GM23338 (cell line): Measurements from ENCODE around the gene GNL2. TPM values are rescaled to one million over a fixed set of nuclear protein-coding genes. Genes with fewer than 3 reads are reported as not detected.
A peak's percentile ranks its signal among the peaks of the same experiment; 100 is the strongest.

Experiments used
- ATAC-seq: fragments of 200-7000 bp; cut with Tn5 transposase; 3 replicates; pipeline ENCODE4 v1.9.1; 2020
- DNase-seq: peaks from one replicate; pipeline ENCODE4 v3.0.0-alpha.2; 2015; ENCODE audit warnings: low spot score
- H2AFZ ChIP-seq: fragments of 200-600 bp; sonication (generic); 2 replicates; pipeline ENCODE4 v1.8.0; 2016; ENCODE audit warnings: antibody characterized with exemption, mild to moderate bottlenecking, moderate library complexity
- H3F3A ChIP-seq: fragments of 200-600 bp; sonication (generic); replicated peaks from 2 replicates; pipeline ENCODE4 v1.8.0; 2017; ENCODE audit warnings: antibody characterized with exemption, mixed run types, low read depth
- H3K27ac ChIP-seq: fragments of 200-600 bp; sonication (generic); 2 replicates; pipeline ENCODE4 v1.6.1; 2016; ENCODE audit warnings: low read depth
- H3K27me3 ChIP-seq: fragments of 200-600 bp; sonication (generic); 2 replicates; pipeline ENCODE4 v1.8.0; 2016; ENCODE audit warnings: mild to moderate bottlenecking, mixed run types, moderate library complexity; ENCODE audit not compliant: insufficient read depth
- H3K36me3 ChIP-seq: fragments of 200-600 bp; sonication (generic); 2 replicates; pipeline ENCODE4 v1.8.0; 2016; ENCODE audit warnings: mild to moderate bottlenecking; ENCODE audit not compliant: insufficient read depth
- H3K4me1 ChIP-seq: fragments of 200-600 bp; sonication (generic); 2 replicates; pipeline ENCODE4 v1.8.0; 2016; ENCODE audit warnings: mild to moderate bottlenecking, moderate library complexity; ENCODE audit not compliant: insufficient read depth
- H3K4me2 ChIP-seq: fragments of 200-600 bp; sonication (generic); 2 replicates; pipeline ENCODE4 v1.7.1; 2017; ENCODE audit warnings: mixed run types
- H3K4me3 ChIP-seq: fragments of 200-600 bp; sonication (generic); 2 replicates; pipeline ENCODE4 v1.6.1; 2016; ENCODE audit warnings: mixed run types
- H3K79me2 ChIP-seq: fragments of 200-600 bp; sonication (generic); replicated peaks from 2 replicates; pipeline ENCODE4 v1.8.0; 2017; ENCODE audit warnings: mild to moderate bottlenecking; ENCODE audit not compliant: insufficient read depth
- H3K9me2 ChIP-seq: fragments of 200-600 bp; sonication (generic); 2 replicates; pipeline ENCODE4 v1.8.0; 2017; ENCODE audit not compliant: insufficient read depth
- H4K20me1 ChIP-seq: fragments of 200-600 bp; sonication (generic); replicated peaks from 2 replicates; pipeline ENCODE4 v1.8.0; 2017; ENCODE audit warnings: mild to moderate bottlenecking; ENCODE audit not compliant: insufficient read depth
- H3K27ac Mint-ChIP-seq: 2 replicates; pipeline ENCODE4 v1.8.0; 2020; ENCODE audit warnings: inconsistent platforms, mild to moderate bottlenecking, moderate library complexity, mixed read lengths
- H3K27me3 Mint-ChIP-seq: 3 replicates; pipeline ENCODE4 v1.8.0; 2022; ENCODE audit warnings: low read depth, mild to moderate bottlenecking, moderate library complexity, mixed read lengths, inconsistent platforms; ENCODE audit not compliant: insufficient read depth, poor library complexity
- H3K36me3 Mint-ChIP-seq: 3 replicates; pipeline ENCODE4 v1.8.0; 2021; ENCODE audit warnings: low read depth, mild to moderate bottlenecking, inconsistent platforms, moderate library complexity, mixed read lengths
- H3K4me1 Mint-ChIP-seq: 3 replicates; pipeline ENCODE4 v1.8.0; 2020; ENCODE audit warnings: mild to moderate bottlenecking, inconsistent platforms, mixed read lengths
- H3K4me3 Mint-ChIP-seq: 3 replicates; pipeline ENCODE4 v1.8.0; 2021; ENCODE audit warnings: moderate library complexity, mild to moderate bottlenecking, inconsistent platforms, mixed read lengths
- H3K9me3 Mint-ChIP-seq: 3 replicates; pipeline ENCODE4 v1.8.0; 2020; ENCODE audit warnings: moderate library complexity, mild to moderate bottlenecking, inconsistent platforms, mixed read lengths
- CTCF ChIP-seq, 2 experiments: fragments of 200-600 bp in 1 of 2; sonication (generic) in 1 of 2; conservative IDR thresholded peaks; 2 replicates each; pipeline versions ENCODE4 v1.5.1 to v1.6.1; 2016 to 2017; ENCODE audit warnings: antibody characterized with exemption in 2 of 2, low read depth in 2 of 2, mild to moderate bottlenecking in 2 of 2, moderate library complexity in 1 of 2
- ETS1 ChIP-seq: IDR thresholded peaks from 2 replicates; pipeline ENCODE4 v1.6.1; 2016; ENCODE audit warnings: antibody characterized with exemption
- EZH2phosphoT487 ChIP-seq: fragments of 200-600 bp; sonication (generic); IDR thresholded peaks from one replicate; pipeline ENCODE4 v1.8.1; 2018; ENCODE audit warnings: antibody characterized with exemption; ENCODE audit not compliant: unreplicated experiment
- JUNB ChIP-seq: IDR thresholded peaks from one replicate; pipeline ENCODE4 v1.6.1; 2016; ENCODE audit warnings: antibody characterized with exemption; ENCODE audit not compliant: unreplicated experiment
- NANOG ChIP-seq: IDR thresholded peaks from 2 replicates; pipeline ENCODE4 v1.6.1; 2016; ENCODE audit warnings: antibody characterized with exemption, borderline replicate concordance
- POLR2AphosphoS5 ChIP-seq: IDR thresholded peaks from 2 replicates; pipeline ENCODE4 v1.6.1; 2016; ENCODE audit warnings: antibody characterized with exemption, low read depth
- REST ChIP-seq: IDR thresholded peaks from one replicate; pipeline ENCODE4 v1.6.1; 2018; ENCODE audit warnings: antibody characterized with exemption; ENCODE audit not compliant: unreplicated experiment
- STAT1 ChIP-seq: IDR thresholded peaks from one replicate; pipeline ENCODE4 v1.6.1; 2016; ENCODE audit warnings: antibody characterized with exemption; ENCODE audit not compliant: unreplicated experiment
- ZNF114 ChIP-seq: fragments of 250-450 bp; sonication (Bioruptor Pico); IDR thresholded peaks from 2 replicates; pipeline ENCODE4 v1.5.0; 2020; ENCODE audit warnings: mild to moderate bottlenecking, moderate library complexity
- ZNF331 ChIP-seq: fragments of 250-450 bp; sonication (Bioruptor Pico); IDR thresholded peaks from 2 replicates; pipeline ENCODE4 v1.5.0; 2020; ENCODE audit warnings: low read depth, mild to moderate bottlenecking, moderate library complexity
- ZNF462 ChIP-seq: fragments of 250-450 bp; sonication (Bioruptor Pico); IDR thresholded peaks from 2 replicates; pipeline ENCODE4 v1.5.0; 2020; ENCODE audit warnings: mild to moderate bottlenecking, moderate library complexity
- polyA plus RNA-seq: library from polyadenylated mRNA; unstranded; fragments of >200 nt; fragmentation: Nextera tagmentation; extraction: Ambion mirVana; gene quantifications from 2 replicates; pipeline ENCODE4 v1.2.1, GENCODE V29; 2016
- total RNA-seq: library from RNA; depleted of rRNA; stranded (reverse); fragments of >200 nt; shearing (Covaris generic); gene quantifications from 2 replicates; pipeline ENCODE4 v1.2.3, GENCODE V29; 2014

The GNL2 gene
- total and polyA plus RNA-seq, 2 experiments from 2014 or later = 78.4 to 121 TPM

GRCh38 chr1:37614105-37614504, 18.4 kb upstream of the GNL2 start (continued):
- TF ChIP-seq ZNF462 = no peak

GRCh38 chr1:37612186-37612585, 16.4 kb upstream of the GNL2 start:
- no peaks in the 10 kb centered on the region for H3K4me1 Mint-ChIP-seq
- Histone ChIP-seq H3K79me2 (no peaks in the 10 kb centered on the region), H3K27me3 (peaks cover 28% of the 10 kb centered on the region; the same call in 1 of the 2 replicates), H3K4me1 (no peaks in the 10 kb centered on the region), H2AFZ (no peak overlapping the region), H3K4me2 (no peak overlapping the region), H3K4me3 (no peak overlapping the region), H3F3A (no peaks in the 10 kb centered on the region), H3K27ac (no peak overlapping the region), H3K36me3 (no peaks in the 10 kb centered on the region), H3K9me2 (no peaks in the 10 kb centered on the region), H4K20me1 (no peaks in the 10 kb centered on the region)
- H3K27me3 Mint-ChIP-seq = peaks cover 8% of the 10 kb centered on the region
- no peak overlapping the region for H3K4me3 Mint-ChIP-seq
- DNase-seq = no peak
- H3K36me3 Mint-ChIP-seq = no peaks in the 10 kb centered on the region
- ATAC-seq = peak; percentile 24; the same call in 1 of the 3 replicates
- no peak overlapping the region for H3K27ac Mint-ChIP-seq
- H3K9me3 Mint-ChIP-seq = no peaks in the 10 kb centered on the region; the same call in 2 of the 3 replicates
- TF ChIP-seq NANOG (no peak), EZH2phosphoT487 (no peak), POLR2AphosphoS5 (no peak), CTCF (conservative IDR thresholded peaks at IDR 0.05; ENCODE audit: low read depth in 2 of 2) (no peak), STAT1 (no peak), ETS1 (no peak), ZNF114 (CRISPR knock-in tag) (no peak), JUNB (no peak), ZNF331 (CRISPR knock-in tag) (no peak), REST (no peak)
